ENCODE measurements around the gene DVL1. TPM values are rescaled to one million over a fixed set of nuclear protein-coding genes. Genes with fewer than 3 reads are reported as not detected.

The DVL1 gene
- total and polyA plus RNA-seq, 2 of the 13 experiments (the other 11 are each of a cell fraction or from before 2014, with no cell fraction given): 30.8 to 60.4 TPM

DNA sequence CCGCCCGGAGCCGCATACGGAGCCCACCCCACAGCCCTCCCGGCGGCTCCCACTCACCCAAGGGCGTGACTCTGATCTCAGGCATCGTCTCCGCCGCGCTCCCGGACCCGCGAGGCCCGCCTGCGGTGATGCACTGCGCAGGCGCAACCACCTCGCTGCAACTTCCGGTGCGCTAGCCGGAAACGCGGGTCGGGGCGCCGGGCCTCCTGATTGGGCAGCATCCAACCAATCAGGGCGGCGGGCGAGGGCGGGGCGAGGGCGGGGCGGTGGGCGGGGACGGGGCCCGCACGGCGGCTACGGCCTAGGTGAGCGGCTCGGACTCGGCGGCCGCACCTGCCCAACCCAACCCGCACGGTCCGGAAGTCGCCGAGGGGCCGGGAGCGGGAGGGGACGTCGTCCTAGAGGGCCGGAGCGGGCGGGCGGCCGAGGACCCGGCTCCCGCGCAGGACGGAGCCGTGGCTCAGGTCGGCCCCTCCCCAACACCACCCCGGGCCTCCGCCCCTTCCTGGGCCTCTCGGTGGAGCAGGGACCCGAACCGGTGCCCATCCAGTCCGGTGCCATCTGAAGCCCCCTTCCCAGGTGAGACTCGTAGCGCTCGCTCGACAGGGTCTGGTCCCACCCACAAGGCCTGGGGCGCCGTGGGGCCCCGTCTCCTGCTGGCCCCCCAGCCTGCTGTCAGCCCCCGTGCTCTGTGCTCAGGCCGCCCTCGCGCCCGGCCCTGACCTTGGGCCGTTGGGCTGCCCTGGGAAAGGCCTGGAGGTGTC is 24.5 kb downstream of the DVL1 start, which contains the start of the genes CPTP and INTS11 (continued):
- no peak for TF ChIP-seq IKZF1 (IDR thresholded peaks at IDR 0.05)
- TF ChIP-seq ZNF414 (CRISPR knock-in tag; IDR thresholded peaks at IDR 0.05): peak; percentile 91
- 0 out of 2 replicates have a peak, but pooled peaks have one; percentile 11 for TF ChIP-seq PPARG (CRISPR knock-in tag; conservative IDR thresholded peaks at IDR 0.05)
- TF ChIP-seq SNRNP70 (IDR thresholded peaks at IDR 0.05; ENCODE audit: low read depth, low read length): no peak
- 0 out of 2 replicates have a peak, but pooled peaks have one; percentile 26 for TF ChIP-seq ZMAT5 (CRISPR knock-in tag; IDR thresholded peaks at IDR 0.05; ENCODE audit: borderline replicate concordance, low read depth)
- TF ChIP-seq ZNF101 (CRISPR knock-in tag; IDR thresholded peaks at IDR 0.05; ENCODE audit: borderline replicate concordance, low read depth): no peak
- TF ChIP-seq, protein P1, sequence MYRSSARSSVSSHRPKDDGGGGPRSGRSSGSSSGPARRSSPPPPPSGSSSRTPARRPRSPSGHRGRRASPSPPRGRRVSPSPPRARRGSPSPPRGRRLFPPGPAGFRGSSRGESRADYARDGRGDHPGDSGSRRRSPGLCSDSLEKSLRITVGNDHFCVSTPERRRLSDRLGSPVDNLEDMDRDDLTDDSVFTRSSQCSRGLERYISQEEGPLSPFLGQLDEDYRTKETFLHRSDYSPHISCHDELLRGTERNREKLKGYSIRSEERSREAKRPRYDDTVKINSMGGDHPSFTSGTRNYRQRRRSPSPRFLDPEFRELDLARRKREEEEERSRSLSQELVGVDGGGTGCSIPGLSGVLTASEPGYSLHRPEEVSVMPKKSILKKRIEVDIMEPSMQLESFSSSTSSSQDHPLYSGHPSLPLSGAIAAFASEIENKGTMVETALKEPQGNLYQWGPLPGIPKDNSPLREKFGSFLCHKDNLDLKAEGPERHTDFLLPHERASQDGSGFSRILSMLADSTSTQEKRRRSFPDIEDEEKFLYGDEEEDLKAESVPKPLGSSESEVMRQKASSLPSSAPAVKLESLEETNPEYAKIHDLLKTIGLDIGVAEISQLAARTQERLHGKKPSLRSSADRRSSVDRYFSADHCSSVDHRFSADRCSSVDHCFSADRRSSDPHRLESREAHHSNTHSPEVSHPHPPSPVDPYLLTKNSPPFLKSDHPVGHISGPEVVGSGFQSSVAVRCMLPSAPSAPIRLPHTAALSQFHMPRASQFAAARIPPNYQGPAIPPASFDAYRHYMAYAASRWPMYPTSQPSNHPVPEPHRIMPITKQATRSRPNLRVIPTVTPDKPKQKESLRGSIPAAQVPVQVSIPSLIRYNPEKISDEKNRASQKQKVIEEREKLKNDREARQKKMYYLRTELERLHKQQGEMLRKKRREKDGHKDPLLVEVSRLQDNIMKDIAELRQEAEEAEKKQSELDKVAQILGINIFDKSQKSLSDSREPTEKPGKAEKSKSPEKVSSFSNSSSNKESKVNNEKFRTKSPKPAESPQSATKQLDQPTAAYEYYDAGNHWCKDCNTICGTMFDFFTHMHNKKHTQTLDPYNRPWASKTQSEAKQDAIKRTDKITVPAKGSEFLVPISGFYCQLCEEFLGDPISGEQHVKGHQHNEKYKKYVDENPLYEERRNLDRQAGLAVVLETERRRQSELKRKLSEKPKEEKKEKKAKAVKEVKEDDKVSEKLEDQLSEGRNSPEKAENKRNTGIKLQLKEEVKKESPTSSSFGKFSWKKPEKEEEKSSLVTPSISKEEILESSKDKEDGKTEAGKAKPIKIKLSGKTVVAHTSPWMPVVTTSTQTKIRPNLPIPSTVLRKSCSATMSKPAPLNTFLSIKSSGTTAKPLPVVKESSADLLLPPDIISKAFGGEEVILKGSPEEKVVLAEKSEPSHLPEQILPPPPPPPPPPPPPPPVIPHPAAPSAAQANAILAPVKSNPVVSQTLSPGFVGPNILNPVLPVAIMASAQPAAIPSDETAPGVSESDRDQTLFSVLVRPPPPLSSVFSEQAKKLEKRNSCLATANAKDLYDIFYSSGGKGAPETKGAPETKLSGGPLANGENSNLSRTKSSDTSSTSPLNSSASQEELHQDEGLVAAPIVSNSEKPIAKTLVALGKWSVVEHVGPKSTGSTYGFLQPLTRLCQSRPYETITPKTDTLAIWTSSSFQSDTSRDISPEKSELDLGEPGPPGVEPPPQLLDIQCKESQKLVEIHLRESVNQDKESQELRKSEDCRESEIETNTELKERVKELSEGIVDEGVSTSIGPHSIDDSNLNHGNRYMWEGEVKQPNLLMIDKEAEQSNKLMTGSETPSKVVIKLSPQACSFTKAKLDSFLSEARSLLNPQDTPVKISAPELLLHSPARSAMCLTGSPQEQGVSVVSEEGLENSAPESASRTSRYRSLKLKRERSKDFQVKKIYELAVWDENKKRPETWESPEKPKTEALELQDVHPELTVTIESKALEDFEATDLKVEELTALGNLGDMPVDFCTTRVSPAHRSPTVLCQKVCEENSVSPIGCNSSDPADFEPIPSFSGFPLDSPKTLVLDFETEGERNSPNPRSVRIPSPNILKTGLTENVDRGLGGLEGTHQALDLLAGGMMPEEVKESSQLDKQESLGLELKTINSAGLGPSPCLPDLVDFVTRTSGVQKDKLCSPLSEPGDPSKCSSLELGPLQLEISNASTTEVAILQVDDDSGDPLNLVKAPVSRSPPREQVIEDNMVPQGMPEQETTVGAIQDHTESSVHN (CRISPR knock-in tag; IDR thresholded peaks at IDR 0.05): peak; percentile 87; the same call in 1 of the 2 replicates
- TF ChIP-seq ZNF619 (CRISPR knock-in tag; IDR thresholded peaks at IDR 0.05): 0 out of 2 replicates have a peak, but pooled peaks have one; percentile 11
- peak; percentile 77 for TF ChIP-seq MAF1 (CRISPR knock-in tag; IDR thresholded peaks at IDR 0.05; ENCODE audit: borderline replicate concordance)
- TF ChIP-seq POLR2AphosphoS5 (IDR thresholded peaks at IDR 0.05; ENCODE audit: low read depth, low read length): peak; percentile 73
- TF ChIP-seq ZNF605 (CRISPR knock-in tag; IDR thresholded peaks at IDR 0.05): peak; percentile 19; the same call in 1 of the 2 replicates
- TF ChIP-seq, protein P2, sequence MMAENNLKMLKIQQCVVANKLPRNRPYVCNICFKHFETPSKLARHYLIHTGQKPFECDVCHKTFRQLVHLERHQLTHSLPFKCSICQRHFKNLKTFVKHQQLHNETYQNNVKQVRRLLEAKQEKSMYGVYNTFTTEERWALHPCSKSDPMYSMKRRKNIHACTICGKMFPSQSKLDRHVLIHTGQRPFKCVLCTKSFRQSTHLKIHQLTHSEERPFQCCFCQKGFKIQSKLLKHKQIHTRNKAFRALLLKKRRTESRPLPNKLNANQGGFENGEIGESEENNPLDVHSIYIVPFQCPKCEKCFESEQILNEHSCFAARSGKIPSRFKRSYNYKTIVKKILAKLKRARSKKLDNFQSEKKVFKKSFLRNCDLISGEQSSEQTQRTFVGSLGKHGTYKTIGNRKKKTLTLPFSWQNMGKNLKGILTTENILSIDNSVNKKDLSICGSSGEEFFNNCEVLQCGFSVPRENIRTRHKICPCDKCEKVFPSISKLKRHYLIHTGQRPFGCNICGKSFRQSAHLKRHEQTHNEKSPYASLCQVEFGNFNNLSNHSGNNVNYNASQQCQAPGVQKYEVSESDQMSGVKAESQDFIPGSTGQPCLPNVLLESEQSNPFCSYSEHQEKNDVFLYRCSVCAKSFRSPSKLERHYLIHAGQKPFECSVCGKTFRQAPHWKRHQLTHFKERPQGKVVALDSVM (CRISPR knock-in tag; IDR thresholded peaks at IDR 0.05): no peak
- TF ChIP-seq CBX5 (CRISPR knock-in tag; IDR thresholded peaks at IDR 0.05; ENCODE audit: borderline replicate concordance): no peak
- peak; percentile 6 for TF ChIP-seq TEAD3 (CRISPR knock-in tag; optimal IDR thresholded peaks at IDR 0.05; ENCODE audit: borderline replicate concordance)
- peak; percentile 73 for TF ChIP-seq ELF1 (CRISPR knock-in tag; IDR thresholded peaks at IDR 0.05)
- peak; percentile 68 for TF ChIP-seq SP2 (CRISPR knock-in tag; IDR thresholded peaks at IDR 0.05)
- no peak; the same call in 1 of the 2 replicates for TF ChIP-seq ZBTB38 (CRISPR knock-in tag; IDR thresholded peaks at IDR 0.05)

All from HepG2 (cell line).